K562 (cell line): ENCODE results near the gene FGF22.

Experiments
- CBX2 ChIP-seq: fragments of 200-600 bp; sonication (generic); IDR thresholded peaks from one replicate; pipeline ENCODE4 v1.6.1; 2012; ENCODE audit warnings: mild to moderate bottlenecking, low read length, inconsistent platforms; ENCODE audit not compliant: insufficient read depth, poor library complexity, severe bottlenecking
- EP300 ChIP-seq: IDR thresholded peaks from 2 replicates; pipeline ENCODE4 v1.6.1; 2012; ENCODE audit warnings: low read length, improper control_type of control experiment
- FOS ChIP-seq: IDR thresholded peaks from 3 replicates; pipeline ENCODE4 v1.6.1; 2011; ENCODE audit not compliant: insufficient read length; ENCODE audit errors: extremely low read depth
- JUND ChIP-seq, 2 experiments: IDR thresholded peaks; 2 replicates in 1 of 2; 3 replicates in 1 of 2; pipeline ENCODE4 v1.6.1; 2011; ENCODE audit warnings: borderline replicate concordance in 2 of 2, low read depth in 2 of 2, low read length in 2 of 2, improper control_type of control experiment in 1 of 2, missing biosample characterization in 1 of 2, missing genetic modification characterization in 1 of 2, missing genetic modification reagents in 1 of 2
- KAT7 ChIP-seq: sonication (generic); formaldehyde crosslinking; IDR thresholded peaks from 2 replicates; pipeline ENCODE4 v1.8.0; 2022; ENCODE audit warnings: missing genetic modification reagents, mild to moderate bottlenecking, borderline replicate concordance
- MEIS2 ChIP-seq: fragments of 450-650 bp; IDR thresholded peaks from 2 replicates; pipeline ENCODE4 v1.6.1; 2014; ENCODE audit warnings: mild to moderate bottlenecking; ENCODE audit not compliant: partially characterized antibody
- POLR2AphosphoS5 ChIP-seq: IDR thresholded peaks from 2 replicates; pipeline ENCODE4 v1.6.1; 2011; ENCODE audit warnings: mild to moderate bottlenecking, low read depth, low read length, moderate library complexity; ENCODE audit not compliant: control insufficient read depth, insufficient read depth
- SIX5 ChIP-seq, 2 experiments: IDR thresholded peaks; 2 replicates each; pipeline ENCODE4 v1.6.1; 2011; ENCODE audit warnings: low read length in 2 of 2, borderline replicate concordance in 1 of 2, low read depth in 1 of 2, mild to moderate bottlenecking in 1 of 2, moderate library complexity in 1 of 2; ENCODE audit not compliant: insufficient read depth in 1 of 2
- TAF1 ChIP-seq: IDR thresholded peaks from 2 replicates; pipeline ENCODE4 v1.6.1; 2011; ENCODE audit warnings: mild to moderate bottlenecking, low read length, moderate library complexity; ENCODE audit not compliant: insufficient read depth, control insufficient read depth, severe bottlenecking; ENCODE audit errors: extremely low read depth
- TBP ChIP-seq: optimal IDR thresholded peaks from 2 replicates; pipeline ENCODE3; 2011; ENCODE audit warnings: low read depth, low read length, improper control_type of control experiment
- TF ChIP-seq, protein P1 (sequence below): fragments of 250-450 bp; sonication (Bioruptor Pico); IDR thresholded peaks from 2 replicates; pipeline ENCODE4 v1.8.0; 2022; ENCODE audit warnings: inconsistent platforms, mild to moderate bottlenecking, moderate library complexity, borderline replicate concordance
- TF ChIP-seq, protein P2 (sequence below): fragments of 450-650 bp; IDR thresholded peaks from 2 replicates; pipeline ENCODE4 v1.7.1; 2018; ENCODE audit warnings: mild to moderate bottlenecking, low read depth; ENCODE audit not compliant: partially characterized antibody
- TF ChIP-seq, protein P3 (sequence below): fragments of 450-650 bp; IDR thresholded peaks from 2 replicates; pipeline ENCODE4 v1.6.1; 2016; ENCODE audit warnings: borderline replicate concordance

DNA sequence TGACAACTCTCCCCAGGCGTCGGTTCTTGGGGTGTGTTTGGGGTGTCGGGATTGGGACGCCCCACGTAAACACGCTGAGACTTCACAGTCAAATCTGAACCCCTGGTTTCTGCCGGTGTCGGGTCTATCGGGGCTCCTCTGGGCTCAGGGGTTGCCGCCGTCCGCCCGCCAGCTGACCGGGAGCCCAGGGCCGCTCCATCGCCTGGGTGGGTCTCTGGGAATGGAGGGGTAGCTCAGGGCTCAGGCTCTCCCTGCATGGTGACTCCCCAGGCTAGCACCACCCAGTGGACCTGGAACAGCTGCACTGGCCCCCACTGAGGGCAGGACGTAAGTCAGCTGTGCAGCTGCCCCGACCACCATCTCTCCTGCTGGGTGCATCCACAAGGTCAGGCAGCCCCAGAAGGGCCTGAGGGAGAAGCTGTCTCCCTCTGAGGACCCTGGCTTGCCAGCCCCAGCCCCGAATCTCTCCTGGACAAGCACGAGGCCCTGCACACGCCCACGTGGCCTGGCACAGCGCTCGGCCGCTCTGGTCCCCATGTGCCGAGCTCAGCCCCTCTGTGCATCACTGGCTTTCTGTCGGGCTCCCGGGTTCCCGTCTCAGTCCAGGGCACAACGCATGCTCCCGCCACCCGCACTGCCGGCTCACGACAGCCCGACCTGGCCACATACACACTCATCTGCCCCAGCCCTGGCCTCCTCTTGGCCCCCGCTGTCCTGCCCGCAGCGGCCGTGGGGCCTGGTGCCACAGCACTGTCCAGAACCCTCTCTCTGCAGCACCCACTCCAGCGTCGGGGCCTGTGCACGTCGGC, 17.3 kb downstream of the FGF22 start:
- no peak for TF ChIP-seq EP300
- TF ChIP-seq TBP = no peak
- TF ChIP-seq SIX5 (IDR thresholded peaks at IDR 0.05; ENCODE audit: borderline replicate concordance in 1 of 2, insufficient read depth in 1 of 2, low read depth in 1 of 2, low read length in 2 of 2) = no peak
- no peak for TF ChIP-seq MEIS2
- TF ChIP-seq, protein P1, sequence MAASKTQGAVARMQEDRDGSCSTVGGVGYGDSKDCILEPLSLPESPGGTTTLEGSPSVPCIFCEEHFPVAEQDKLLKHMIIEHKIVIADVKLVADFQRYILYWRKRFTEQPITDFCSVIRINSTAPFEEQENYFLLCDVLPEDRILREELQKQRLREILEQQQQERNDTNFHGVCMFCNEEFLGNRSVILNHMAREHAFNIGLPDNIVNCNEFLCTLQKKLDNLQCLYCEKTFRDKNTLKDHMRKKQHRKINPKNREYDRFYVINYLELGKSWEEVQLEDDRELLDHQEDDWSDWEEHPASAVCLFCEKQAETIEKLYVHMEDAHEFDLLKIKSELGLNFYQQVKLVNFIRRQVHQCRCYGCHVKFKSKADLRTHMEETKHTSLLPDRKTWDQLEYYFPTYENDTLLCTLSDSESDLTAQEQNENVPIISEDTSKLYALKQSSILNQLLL (CRISPR knock-in tag) = no peak
- no peak for TF ChIP-seq JUND (IDR thresholded peaks at IDR 0.05; ENCODE audit: borderline replicate concordance, low read depth, low read length)
- TF ChIP-seq JUND (tag; IDR thresholded peaks at IDR 0.05; ENCODE audit: borderline replicate concordance, low read depth, low read length) = no peak
- TF ChIP-seq KAT7 (CRISPR knock-in tag) = no peak
- TF ChIP-seq, protein P2, sequence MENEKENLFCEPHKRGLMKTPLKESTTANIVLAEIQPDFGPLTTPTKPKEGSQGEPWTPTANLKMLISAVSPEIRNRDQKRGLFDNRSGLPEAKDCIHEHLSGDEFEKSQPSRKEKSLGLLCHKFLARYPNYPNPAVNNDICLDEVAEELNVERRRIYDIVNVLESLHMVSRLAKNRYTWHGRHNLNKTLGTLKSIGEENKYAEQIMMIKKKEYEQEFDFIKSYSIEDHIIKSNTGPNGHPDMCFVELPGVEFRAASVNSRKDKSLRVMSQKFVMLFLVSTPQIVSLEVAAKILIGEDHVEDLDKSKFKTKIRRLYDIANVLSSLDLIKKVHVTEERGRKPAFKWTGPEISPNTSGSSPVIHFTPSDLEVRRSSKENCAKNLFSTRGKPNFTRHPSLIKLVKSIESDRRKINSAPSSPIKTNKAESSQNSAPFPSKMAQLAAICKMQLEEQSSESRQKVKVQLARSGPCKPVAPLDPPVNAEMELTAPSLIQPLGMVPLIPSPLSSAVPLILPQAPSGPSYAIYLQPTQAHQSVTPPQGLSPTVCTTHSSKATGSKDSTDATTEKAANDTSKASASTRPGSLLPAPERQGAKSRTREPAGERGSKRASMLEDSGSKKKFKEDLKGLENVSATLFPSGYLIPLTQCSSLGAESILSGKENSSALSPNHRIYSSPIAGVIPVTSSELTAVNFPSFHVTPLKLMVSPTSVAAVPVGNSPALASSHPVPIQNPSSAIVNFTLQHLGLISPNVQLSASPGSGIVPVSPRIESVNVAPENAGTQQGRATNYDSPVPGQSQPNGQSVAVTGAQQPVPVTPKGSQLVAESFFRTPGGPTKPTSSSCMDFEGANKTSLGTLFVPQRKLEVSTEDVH = no peak
- TF ChIP-seq CBX2 = no peak
- no peak for TF ChIP-seq FOS
- TF ChIP-seq, protein P3, sequence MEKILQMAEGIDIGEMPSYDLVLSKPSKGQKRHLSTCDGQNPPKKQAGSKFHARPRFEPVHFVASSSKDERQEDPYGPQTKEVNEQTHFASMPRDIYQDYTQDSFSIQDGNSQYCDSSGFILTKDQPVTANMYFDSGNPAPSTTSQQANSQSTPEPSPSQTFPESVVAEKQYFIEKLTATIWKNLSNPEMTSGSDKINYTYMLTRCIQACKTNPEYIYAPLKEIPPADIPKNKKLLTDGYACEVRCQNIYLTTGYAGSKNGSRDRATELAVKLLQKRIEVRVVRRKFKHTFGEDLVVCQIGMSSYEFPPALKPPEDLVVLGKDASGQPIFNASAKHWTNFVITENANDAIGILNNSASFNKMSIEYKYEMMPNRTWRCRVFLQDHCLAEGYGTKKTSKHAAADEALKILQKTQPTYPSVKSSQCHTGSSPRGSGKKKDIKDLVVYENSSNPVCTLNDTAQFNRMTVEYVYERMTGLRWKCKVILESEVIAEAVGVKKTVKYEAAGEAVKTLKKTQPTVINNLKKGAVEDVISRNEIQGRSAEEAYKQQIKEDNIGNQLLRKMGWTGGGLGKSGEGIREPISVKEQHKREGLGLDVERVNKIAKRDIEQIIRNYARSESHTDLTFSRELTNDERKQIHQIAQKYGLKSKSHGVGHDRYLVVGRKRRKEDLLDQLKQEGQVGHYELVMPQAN = no peak
- TF ChIP-seq POLR2AphosphoS5 = no peak
- no peak for TF ChIP-seq TAF1
